ENCODE measurements around the gene RGS3. TPM values are rescaled to one million over a fixed set of nuclear protein-coding genes. Genes with fewer than 3 reads are reported as not detected.
A peak's percentile ranks its signal among the peaks of the same experiment; 100 is the strongest.

RGS3 gene
- polyA plus RNA-seq (2013, experiment 1 of 2): 13.4 TPM
- 13.5 TPM for polyA plus RNA-seq (2013, experiment 2 of 2)

DNA sequence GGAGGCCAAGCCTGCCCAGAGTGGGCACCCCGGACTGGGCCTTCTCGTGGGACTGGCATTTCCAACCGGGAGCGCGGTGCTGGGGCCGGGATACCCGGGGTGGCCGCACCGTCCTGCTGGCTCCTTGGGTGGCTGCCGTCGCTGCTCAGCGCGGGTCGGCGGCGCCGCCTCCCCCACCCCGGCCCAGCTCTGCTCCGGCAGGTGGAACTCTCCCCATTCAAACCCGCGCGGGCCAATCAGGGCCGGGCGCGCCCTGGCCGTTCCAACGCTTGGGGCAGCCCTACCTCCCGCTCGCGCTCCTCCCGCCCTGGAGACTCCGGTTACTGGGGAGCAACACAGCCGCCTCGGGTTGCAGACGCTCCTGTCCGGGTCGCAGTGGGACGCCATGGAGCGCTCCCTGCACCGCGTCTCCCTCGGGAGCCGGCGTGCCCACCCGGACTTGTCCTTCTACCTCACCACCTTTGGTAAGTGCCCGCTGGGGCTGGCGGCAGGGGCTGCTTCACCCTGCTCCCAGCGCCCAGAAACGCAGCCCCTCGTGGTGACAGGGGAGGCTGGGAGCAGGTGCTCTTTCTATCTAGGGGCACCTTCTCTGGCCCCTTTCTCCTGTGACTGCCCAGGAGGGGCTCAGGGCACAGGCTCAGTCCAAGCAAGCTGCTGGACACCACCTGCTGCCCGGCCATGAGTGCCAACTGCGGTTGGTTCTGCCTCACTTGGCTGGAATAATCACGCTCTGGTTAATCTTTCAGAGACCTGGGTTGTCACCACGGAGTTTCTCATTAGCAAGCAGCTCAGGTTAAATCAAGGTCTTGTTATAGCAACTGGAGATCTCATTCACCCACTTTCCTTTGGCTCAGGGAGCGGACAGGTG, at the start of gene RGS3:
Gene RGS3, plus strand, starts transcription at position 310 of the 868 bp plus-strand sequence. Its CDS starts 76 bp downstream, at position 386.
- H3K23ac ChIP-seq (ENCODE audit: low read length): no peak within 1 kb of the TSS
- no peak within 1 kb of the TSS for H2BK120ac ChIP-seq (ENCODE audit: low read depth, low read length)
- no peaks in the 10 kb centered on the region for H3K36me3 ChIP-seq (ENCODE audit: control insufficient read depth, insufficient read depth, low read length)
- no peak within 1 kb of the TSS for H4K8ac ChIP-seq (ENCODE audit: low read depth, low read length)
- H3K79me1 ChIP-seq (ENCODE audit: low read length): no peaks in the 10 kb centered on the region
- H3K56ac ChIP-seq (ENCODE audit: low read length): peak within 1 kb of the TSS; percentile 77
- no peak within 1 kb of the TSS for H2AK5ac ChIP-seq (ENCODE audit: low read length)
- H3K79me2 ChIP-seq (ENCODE audit: control insufficient read depth, insufficient read depth, low read length): no peaks in the 10 kb centered on the region
- H2BK5ac ChIP-seq (ENCODE audit: low read length): no peak within 1 kb of the TSS
- H3K27me3 ChIP-seq (ENCODE audit: insufficient read depth, low read length, poor library complexity): peaks cover 4% of the 10 kb centered on the region
- H3K27ac ChIP-seq (ENCODE audit: low read depth, low read length): no peak within 1 kb of the TSS
- WGBS (ENCODE audit: extremely low coverage, insufficient coverage, low lambda C conversion rate): no CpG with 5 or more reads among the region's 55 CpGs
- peak within 1 kb of the TSS; percentile 60 for H3K9ac ChIP-seq (ENCODE audit: low read length)
- peak within 1 kb of the TSS; percentile 69 for H3K4me2 ChIP-seq (ENCODE audit: low read length)
- H3K18ac ChIP-seq (ENCODE audit: low read length): no peak within 1 kb of the TSS
- H3K4ac ChIP-seq (ENCODE audit: low read depth, low read length): no peak within 1 kb of the TSS
- no peaks in the 10 kb centered on the region for H3K4me1 ChIP-seq (ENCODE audit: control insufficient read depth, low read depth, low read length)
- DNase-seq: peak; percentile 64
- no peak within 1 kb of the TSS for H4K5ac ChIP-seq (ENCODE audit: low read length)
- H2BK15ac ChIP-seq (replicated peaks; ENCODE audit: low read depth): no peak within 1 kb of the TSS
- peak within 1 kb of the TSS; percentile 7 for H3K4me3 ChIP-seq (ENCODE audit: low read length)

DNA sequence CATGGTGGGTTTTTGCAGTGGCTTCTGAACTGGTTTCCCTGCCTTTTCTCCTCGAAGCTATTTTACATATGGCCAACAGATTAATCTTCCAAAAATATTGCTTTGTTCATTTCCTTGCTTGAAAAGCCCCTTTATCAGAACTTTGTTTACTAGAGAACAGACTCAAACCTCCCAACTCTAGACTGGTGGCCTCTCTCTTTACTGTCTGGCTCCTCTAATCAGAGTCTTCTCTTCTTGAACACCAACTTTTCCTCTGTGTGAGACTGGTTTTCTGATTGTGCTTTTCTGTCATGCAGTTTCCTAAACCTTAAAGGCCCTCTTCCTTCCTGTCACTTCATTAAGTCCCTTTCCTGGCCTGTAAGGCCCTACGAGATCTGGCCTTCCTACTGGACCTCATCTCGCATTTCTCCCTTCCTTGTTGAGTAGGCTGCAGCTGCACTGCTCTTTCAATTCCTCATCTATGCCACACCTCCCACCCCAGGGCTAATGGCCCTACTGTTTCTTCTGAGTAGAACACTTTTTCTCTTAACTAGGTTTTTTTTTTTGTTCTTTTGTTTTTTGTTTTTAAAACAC, 47.3 kb upstream of the RGS3 start:
- Histone ChIP-seq H3K79me1 (ENCODE audit: low read length) (no peaks in the 10 kb centered on the region), H3K4me1 (ENCODE audit: control insufficient read depth, low read depth, low read length) (no peaks in the 10 kb centered on the region), H2AK5ac (ENCODE audit: low read length) (no peak overlapping the region), H2BK120ac (ENCODE audit: low read depth, low read length) (no peak overlapping the region), H4K5ac (ENCODE audit: low read length) (no peak overlapping the region), H3K36me3 (ENCODE audit: control insufficient read depth, insufficient read depth, low read length) (no peaks in the 10 kb centered on the region), H3K4me3 (ENCODE audit: low read length) (no peak overlapping the region), H4K8ac (ENCODE audit: low read depth, low read length) (no peak overlapping the region), H3K27ac (ENCODE audit: low read depth, low read length) (no peak overlapping the region), H3K56ac (ENCODE audit: low read length) (no peak overlapping the region), H3K79me2 (ENCODE audit: control insufficient read depth, insufficient read depth, low read length) (no peaks in the 10 kb centered on the region), H3K4me2 (ENCODE audit: low read length) (no peak overlapping the region), H3K27me3 (ENCODE audit: insufficient read depth, low read length, poor library complexity) (no peaks in the 10 kb centered on the region), H3K18ac (ENCODE audit: low read length) (no peak overlapping the region), H2BK5ac (ENCODE audit: low read length) (no peak overlapping the region), H3K4ac (ENCODE audit: low read depth, low read length) (no peak overlapping the region), H2BK15ac (replicated peaks; ENCODE audit: low read depth) (no peak overlapping the region), H3K23ac (ENCODE audit: low read length) (no peak overlapping the region), H3K9ac (ENCODE audit: low read length) (no peak overlapping the region)
- no peak for DNase-seq
- no CpG with 5 or more reads among the region's 3 CpGs for WGBS (ENCODE audit: extremely low coverage, insufficient coverage, low lambda C conversion rate)

DNA sequence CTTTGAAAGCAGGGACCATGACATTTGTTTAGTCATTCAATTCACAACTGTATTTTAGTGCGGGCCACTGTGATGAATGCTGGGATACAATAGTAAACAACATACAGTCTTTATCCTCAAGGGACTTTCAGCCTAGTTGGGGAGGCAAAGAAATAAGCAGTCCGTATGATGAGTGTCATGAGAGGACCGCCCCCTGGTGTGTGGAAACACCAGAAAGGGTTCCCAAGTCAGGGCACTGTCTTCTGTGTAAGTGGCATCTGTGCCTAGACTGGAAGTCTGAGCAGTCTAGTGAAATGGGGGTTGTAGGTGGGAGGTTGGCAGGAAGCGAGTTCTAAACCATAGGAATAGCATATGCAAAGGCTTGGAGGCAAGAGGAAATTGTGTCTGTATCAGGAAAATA, 46.2 kb upstream of the RGS3 start:
- Histone ChIP-seq H3K79me2 (ENCODE audit: control insufficient read depth, insufficient read depth, low read length) (no peaks in the 10 kb centered on the region), H2BK120ac (ENCODE audit: low read depth, low read length) (no peak overlapping the region), H2AK5ac (ENCODE audit: low read length) (no peak overlapping the region), H3K4ac (ENCODE audit: low read depth, low read length) (no peak overlapping the region), H4K8ac (ENCODE audit: low read depth, low read length) (no peak overlapping the region), H3K36me3 (ENCODE audit: control insufficient read depth, insufficient read depth, low read length) (no peaks in the 10 kb centered on the region), H3K56ac (ENCODE audit: low read length) (no peak overlapping the region), H3K27me3 (ENCODE audit: insufficient read depth, low read length, poor library complexity) (no peaks in the 10 kb centered on the region), H3K4me3 (ENCODE audit: low read length) (no peak overlapping the region), H3K4me2 (ENCODE audit: low read length) (no peak overlapping the region), H3K79me1 (ENCODE audit: low read length) (no peaks in the 10 kb centered on the region), H2BK5ac (ENCODE audit: low read length) (no peak overlapping the region), H4K5ac (ENCODE audit: low read length) (no peak overlapping the region), H2BK15ac (replicated peaks; ENCODE audit: low read depth) (no peak overlapping the region), H3K9ac (ENCODE audit: low read length) (no peak overlapping the region), H3K27ac (ENCODE audit: low read depth, low read length) (no peak overlapping the region), H3K18ac (ENCODE audit: low read length) (no peak overlapping the region), H3K4me1 (ENCODE audit: control insufficient read depth, low read depth, low read length) (no peaks in the 10 kb centered on the region), H3K23ac (ENCODE audit: low read length) (no peak overlapping the region)
- no peak for DNase-seq
- no CpG with 5 or more reads among the region's 4 CpGs for WGBS (ENCODE audit: extremely low coverage, insufficient coverage, low lambda C conversion rate)

DNA sequence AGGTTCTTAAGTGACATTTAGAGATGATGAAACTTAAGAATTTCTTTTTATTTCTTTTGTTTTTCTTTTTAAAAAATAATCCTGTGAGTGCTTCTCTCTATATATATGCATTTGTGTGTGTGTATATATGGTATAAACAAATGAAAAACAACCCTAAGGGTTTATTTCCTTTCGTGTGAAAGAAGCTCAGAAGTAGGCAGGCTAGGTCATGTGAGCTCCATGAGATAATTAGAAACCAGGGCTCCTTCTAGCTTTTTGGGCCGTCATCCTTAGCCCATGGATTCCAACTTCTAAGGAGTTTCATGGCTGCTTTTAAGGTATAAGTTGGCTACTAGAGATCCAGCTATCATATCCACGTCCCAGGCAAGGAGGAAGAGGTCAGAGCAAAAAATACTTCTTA, 41.8 kb upstream of the RGS3 start:
- Histone ChIP-seq H3K18ac (ENCODE audit: low read length) (no peak overlapping the region), H3K23ac (ENCODE audit: low read length) (no peak overlapping the region), H3K4ac (ENCODE audit: low read depth, low read length) (no peak overlapping the region), H3K27ac (ENCODE audit: low read depth, low read length) (no peak overlapping the region), H4K8ac (ENCODE audit: low read depth, low read length) (no peak overlapping the region), H3K4me2 (ENCODE audit: low read length) (no peak overlapping the region), H4K5ac (ENCODE audit: low read length) (no peak overlapping the region), H3K4me3 (ENCODE audit: low read length) (no peak overlapping the region), H3K9ac (ENCODE audit: low read length) (no peak overlapping the region), H3K79me2 (ENCODE audit: control insufficient read depth, insufficient read depth, low read length) (no peaks in the 10 kb centered on the region), H3K79me1 (ENCODE audit: low read length) (no peaks in the 10 kb centered on the region), H3K36me3 (ENCODE audit: control insufficient read depth, insufficient read depth, low read length) (no peaks in the 10 kb centered on the region), H3K4me1 (ENCODE audit: control insufficient read depth, low read depth, low read length) (no peaks in the 10 kb centered on the region), H3K27me3 (ENCODE audit: insufficient read depth, low read length, poor library complexity) (no peaks in the 10 kb centered on the region), H2AK5ac (ENCODE audit: low read length) (no peak overlapping the region), H2BK120ac (ENCODE audit: low read depth, low read length) (no peak overlapping the region), H3K56ac (ENCODE audit: low read length) (no peak overlapping the region), H2BK15ac (replicated peaks; ENCODE audit: low read depth) (no peak overlapping the region), H2BK5ac (ENCODE audit: low read length) (no peak overlapping the region)
- no peak for DNase-seq
- WGBS (ENCODE audit: extremely low coverage, insufficient coverage, low lambda C conversion rate): no CpG with 5 or more reads among the region's 3 CpGs

DNA sequence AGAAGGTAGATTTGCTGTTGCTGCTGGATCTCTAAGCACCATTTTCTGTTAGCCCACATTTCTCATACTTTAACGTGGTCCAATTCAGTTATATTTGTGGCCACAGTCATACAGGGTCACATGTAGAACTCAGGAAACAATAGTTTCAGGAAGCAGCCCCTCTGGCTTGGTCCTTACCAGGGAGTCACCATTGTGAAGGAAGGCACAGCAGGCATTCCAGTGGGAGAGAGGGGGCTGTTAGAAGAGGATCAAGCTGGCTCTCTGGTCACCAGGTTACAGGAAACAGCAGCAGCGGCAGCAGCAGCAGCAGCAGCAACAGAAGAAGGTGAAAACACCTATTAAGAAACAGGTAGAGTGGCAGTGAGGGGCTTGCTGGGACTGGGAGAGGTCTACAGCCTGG, 38.5 kb upstream of the RGS3 start:
- H3K23ac ChIP-seq (ENCODE audit: low read length): no peak overlapping the region
- no peak overlapping the region for H4K5ac ChIP-seq (ENCODE audit: low read length)
- H3K4ac ChIP-seq (ENCODE audit: low read depth, low read length): no peak overlapping the region
- H4K8ac ChIP-seq (ENCODE audit: low read depth, low read length): no peak overlapping the region
- no CpG with 5 or more reads among the region's 2 CpGs for WGBS (ENCODE audit: extremely low coverage, insufficient coverage, low lambda C conversion rate)
- H2BK5ac ChIP-seq (ENCODE audit: low read length): no peak overlapping the region
- H3K4me1 ChIP-seq (ENCODE audit: control insufficient read depth, low read depth, low read length): no peaks in the 10 kb centered on the region
- H3K18ac ChIP-seq (ENCODE audit: low read length): no peak overlapping the region
- H3K79me1 ChIP-seq (ENCODE audit: low read length): no peaks in the 10 kb centered on the region
- H3K56ac ChIP-seq (ENCODE audit: low read length): no peak overlapping the region
- peak; percentile 26 for DNase-seq
- no peak overlapping the region for H2BK120ac ChIP-seq (ENCODE audit: low read depth, low read length)
- H3K79me2 ChIP-seq (ENCODE audit: control insufficient read depth, insufficient read depth, low read length): no peaks in the 10 kb centered on the region
- no peak overlapping the region for H3K27ac ChIP-seq (ENCODE audit: low read depth, low read length)
- H3K27me3 ChIP-seq (ENCODE audit: insufficient read depth, low read length, poor library complexity): no peaks in the 10 kb centered on the region
- H3K4me3 ChIP-seq (ENCODE audit: low read length): no peak overlapping the region
- no peaks in the 10 kb centered on the region for H3K36me3 ChIP-seq (ENCODE audit: control insufficient read depth, insufficient read depth, low read length)
- H2BK15ac ChIP-seq (replicated peaks; ENCODE audit: low read depth): no peak overlapping the region
- no peak overlapping the region for H3K4me2 ChIP-seq (ENCODE audit: low read length)
- no peak overlapping the region for H3K9ac ChIP-seq (ENCODE audit: low read length)
- H2AK5ac ChIP-seq (ENCODE audit: low read length): no peak overlapping the region
